GM12892 (cell line): ENCODE data around the gene SAMD5.
"Not testable (repeated sequence)": the region's sequence is repeated elsewhere in the genome, so short reads cannot be mapped to it uniquely, and the experiment has no call there.

Source experiments
- DNase-seq: peaks from one replicate; pipeline ENCODE4 v3.0.0; 2011; ENCODE audit not compliant: insufficient read length
- FAIRE-seq: peaks from 2 replicates; lab custom pipeline; 2011; peaks lifted over from hg19 to GRCh38; lab: Jason Lieb, UNC
- POLR2A ChIP-seq: IDR thresholded peaks from 2 replicates; pipeline ENCODE4 v1.6.1; 2011; ENCODE audit warnings: low read depth, low read length, control low read depth
- POLR2AphosphoS5 ChIP-seq: IDR thresholded peaks from 2 replicates; pipeline ENCODE4 v1.6.1; 2011; ENCODE audit warnings: low read depth, low read length, control low read depth
- TAF1 ChIP-seq: IDR thresholded peaks from 2 replicates; pipeline ENCODE4 v1.6.1; 2011; ENCODE audit warnings: low read depth, mild to moderate bottlenecking, control low read depth, low read length, borderline replicate concordance

The SAMD5 gene

GRCh38 chr6:147530132-147531060 is 21.9 kb downstream of the SAMD5 start:
- no peak for TF ChIP-seq TAF1
- no peak for TF ChIP-seq POLR2AphosphoS5
- TF ChIP-seq POLR2A, result no peak
- FAIRE-seq (no peak), DNase-seq (no peak)

- no peak for FAIRE-seq
- TF ChIP-seq TAF1 (no peak), POLR2A (no peak), POLR2AphosphoS5 (no peak)
Measured at GRCh38 chr6:147531321-147531720, 22.8 kb downstream of the SAMD5 start.

GRCh38 chr6:147534116-147534860 is 25.8 kb downstream of the SAMD5 start:
- DNase-seq (no peak), FAIRE-seq (no peak)
- TF ChIP-seq POLR2A, result no peak
- no peak for TF ChIP-seq TAF1
- TF ChIP-seq POLR2AphosphoS5, result no peak

More at GRCh38 chr6:147531321-147531720, 22.8 kb downstream of the SAMD5 start:
- DNase-seq, result no peak

- TF ChIP-seq POLR2AphosphoS5 (no peak), POLR2A (no peak), TAF1 (no peak)
- FAIRE-seq (no peak), DNase-seq (no peak)
Measured at GRCh38 chr6:147538821-147539220, 30.3 kb downstream of the SAMD5 start.

GRCh38 chr6:147540075-147540474 is 31.6 kb downstream of the SAMD5 start:
- TF ChIP-seq TAF1 (no peak), POLR2AphosphoS5 (no peak), POLR2A (no peak)
- FAIRE-seq, result no peak
- no peak for DNase-seq

- DNase-seq, FAIRE-seq: not testable (repeated sequence)
Measured at GRCh38 chr6:147542436-147542835, 33.9 kb downstream of the SAMD5 start.

- TF ChIP-seq POLR2AphosphoS5, result no peak
- TF ChIP-seq POLR2A, result no peak
- no peak for TF ChIP-seq TAF1
- FAIRE-seq (no peak), DNase-seq (no peak)
Measured at GRCh38 chr6:147544420-147544819, 35.9 kb downstream of the SAMD5 start.

GRCh38 chr6:147546501-147547368 is 38.2 kb downstream of the SAMD5 start:
- FAIRE-seq (no peak), DNase-seq (no peak)
- TF ChIP-seq POLR2AphosphoS5 (no peak), POLR2A (no peak), TAF1 (no peak)

- TF ChIP-seq POLR2A, result no peak
- TF ChIP-seq TAF1, result no peak
- TF ChIP-seq POLR2AphosphoS5, result no peak
- DNase-seq (no peak), FAIRE-seq (no peak)
Measured at GRCh38 chr6:147547369-147547902, 38.9 kb downstream of the SAMD5 start.

GRCh38 chr6:147548921-147549475 is 40.5 kb downstream of the SAMD5 start:
- no peak for FAIRE-seq
- DNase-seq, result no peak

GRCh38 chr6:147549531-147549930 is 41.0 kb downstream of the SAMD5 start:
- DNase-seq (no peak), FAIRE-seq (no peak)
- no peak for TF ChIP-seq POLR2A
- no peak for TF ChIP-seq TAF1
- TF ChIP-seq POLR2AphosphoS5, result no peak

More at GRCh38 chr6:147548921-147549475, 40.5 kb downstream of the SAMD5 start:
- TF ChIP-seq POLR2A (no peak), POLR2AphosphoS5 (no peak), TAF1 (no peak)
